Loucy (cell line): ENCODE results near the gene CORO2B.

Experiments
- H2AFZ ChIP-seq: fragments of 200-600 bp; sonication (generic); 2 replicates; pipeline ENCODE4 v1.6.0; 2016; ENCODE audit warnings: antibody characterized with exemption, mild to moderate bottlenecking, low read length, moderate library complexity
- H3F3A ChIP-seq: fragments of 200-600 bp; 2 replicates; pipeline ENCODE4 v1.6.0; 2016; ENCODE audit warnings: antibody characterized with exemption, low read depth, mild to moderate bottlenecking
- H3K27me3 ChIP-seq: fragments of 200-600 bp; sonication (generic); 2 replicates; pipeline ENCODE4 v1.6.1; 2014; ENCODE audit warnings: low read length, mild to moderate bottlenecking; ENCODE audit not compliant: insufficient read depth, poor library complexity, severe bottlenecking
- H3K36me3 ChIP-seq: fragments of 200-600 bp; sonication (generic); 2 replicates; pipeline ENCODE4 v1.6.1; 2016; ENCODE audit warnings: low read length; ENCODE audit not compliant: insufficient read depth
- H3K4me1 ChIP-seq: fragments of 200-600 bp; sonication (generic); 2 replicates; pipeline ENCODE4 v1.5.1; 2014; ENCODE audit warnings: low read length, mild to moderate bottlenecking; ENCODE audit not compliant: insufficient read depth, poor library complexity, severe bottlenecking
- H3K4me2 ChIP-seq: fragments of 200-600 bp; sonication (generic); 2 replicates; pipeline ENCODE4 v1.6.0; 2014; ENCODE audit warnings: antibody characterized with exemption, low read length, low read depth, mild to moderate bottlenecking; ENCODE audit not compliant: poor library complexity, severe bottlenecking
- H3K4me3 ChIP-seq: fragments of 200-600 bp; sonication (generic); 2 replicates; pipeline ENCODE4 v1.5.1; 2014; ENCODE audit warnings: low read length, mild to moderate bottlenecking, mixed read lengths; ENCODE audit not compliant: poor library complexity, severe bottlenecking
- H3K79me2 ChIP-seq: fragments of 200-600 bp; sonication (generic); 2 replicates; pipeline ENCODE4 v1.6.1; 2014; ENCODE audit warnings: low read length; ENCODE audit not compliant: insufficient read depth
- H3K9ac ChIP-seq: fragments of 200-600 bp; sonication (generic); 2 replicates; pipeline ENCODE4 v1.6.0; 2014; ENCODE audit warnings: mild to moderate bottlenecking, low read depth, low read length, moderate library complexity; ENCODE audit not compliant: poor library complexity, severe bottlenecking
- H3K9me2 ChIP-seq: fragments of 200-600 bp; sonication (generic); replicated peaks from 2 replicates; pipeline ENCODE4 v1.6.1; 2016; ENCODE audit warnings: low read depth, low read length, mixed read lengths
- H3K9me3 ChIP-seq: fragments of 200-600 bp; sonication (generic); 2 replicates; pipeline ENCODE4 v1.6.1; 2014; ENCODE audit warnings: mild to moderate bottlenecking, antibody characterized with exemption, low read length, low read depth; ENCODE audit not compliant: insufficient read depth
- H4K20me1 ChIP-seq: fragments of 200-600 bp; sonication (generic); 2 replicates; pipeline ENCODE4 v1.6.0; 2014; ENCODE audit warnings: antibody characterized with exemption, low read length, mild to moderate bottlenecking; ENCODE audit not compliant: insufficient read depth, poor library complexity, severe bottlenecking
- CTCF ChIP-seq: fragments of 200-600 bp; sonication (generic); conservative IDR thresholded peaks from 2 replicates; pipeline ENCODE4 v1.5.1; 2014; ENCODE audit warnings: mild to moderate bottlenecking, antibody characterized with exemption, low read length
- EZH2phosphoT487 ChIP-seq: fragments of 200-600 bp; IDR thresholded peaks from 2 replicates; pipeline ENCODE4 v1.6.1; 2018; ENCODE audit warnings: antibody characterized with exemption, mild to moderate bottlenecking, moderate library complexity, borderline replicate concordance

CORO2B gene

GRCh38 chr15:68599560-68600071 is 20.8 kb downstream of the CORO2B start:
- no peaks in the 10 kb centered on the region for H4K20me1 ChIP-seq
- no peaks in the 10 kb centered on the region for H3K36me3 ChIP-seq
- TF ChIP-seq CTCF (no peak), EZH2phosphoT487 (no peak)
- no peaks in the 10 kb centered on the region for H3K79me2 ChIP-seq
- H3F3A ChIP-seq, result no peaks in the 10 kb centered on the region
- no peaks in the 10 kb centered on the region for H3K4me1 ChIP-seq
- no peak overlapping the region for H3K9ac ChIP-seq
- no peak overlapping the region for H2AFZ ChIP-seq
- H3K9me2 ChIP-seq, result no peaks in the 10 kb centered on the region
- no peak overlapping the region for H3K4me2 ChIP-seq
- no peak overlapping the region for H3K4me3 ChIP-seq
- H3K27me3 ChIP-seq, result no peaks in the 10 kb centered on the region
- H3K9me3 ChIP-seq, result no peaks in the 10 kb centered on the region

- Histone ChIP-seq H2AFZ (no peak overlapping the region), H3K9me3 (no peaks in the 10 kb centered on the region), H3K9ac (no peak overlapping the region), H3K4me3 (no peak overlapping the region), H3K4me1 (no peaks in the 10 kb centered on the region), H3K27me3 (no peaks in the 10 kb centered on the region), H4K20me1 (no peaks in the 10 kb centered on the region), H3K36me3 (no peaks in the 10 kb centered on the region), H3K4me2 (no peak overlapping the region), H3K79me2 (no peaks in the 10 kb centered on the region), H3K9me2 (no peaks in the 10 kb centered on the region), H3F3A (no peaks in the 10 kb centered on the region)
- TF ChIP-seq EZH2phosphoT487, result no peak
- TF ChIP-seq CTCF, result no peak
Observed at GRCh38 chr15:68601206-68602197, 22.7 kb downstream of the CORO2B start.

DNA sequence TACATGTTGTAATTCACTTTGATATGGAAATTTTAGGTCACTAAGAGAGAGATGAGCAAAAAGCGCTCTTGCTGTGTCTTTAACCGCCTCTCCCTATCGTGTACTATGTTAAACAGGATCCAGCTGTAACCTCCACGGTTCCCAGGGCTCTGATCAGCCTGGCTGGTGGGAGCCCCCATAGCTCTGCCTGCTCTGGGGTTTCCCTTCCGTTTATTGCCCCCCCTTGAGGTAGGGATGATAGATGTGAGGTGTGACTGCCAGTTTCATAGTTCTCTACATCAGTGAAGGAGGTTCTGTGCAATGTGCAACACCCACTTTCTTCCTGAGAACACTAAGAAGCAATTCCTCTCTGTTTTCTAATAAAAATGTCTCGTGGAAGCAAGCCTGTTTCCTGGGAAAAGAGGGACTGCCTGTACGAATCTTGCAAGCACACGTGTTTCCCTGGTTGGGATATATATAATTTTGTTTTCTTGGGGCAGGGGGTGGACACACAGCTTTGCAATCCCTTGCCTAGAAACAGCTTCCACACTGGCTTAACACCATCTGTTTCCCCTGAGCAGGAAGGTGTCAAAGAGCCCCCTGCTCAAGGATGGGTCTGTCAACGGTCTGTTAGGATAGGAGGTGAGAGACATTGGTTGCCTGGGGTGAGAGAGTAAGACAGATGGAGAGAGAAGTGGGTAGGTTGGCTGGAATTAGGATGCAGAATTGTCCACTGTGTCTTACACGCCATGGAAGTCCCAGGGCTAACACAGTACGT is 23.8 kb downstream of the CORO2B start:
- no peak overlapping the region for H2AFZ ChIP-seq
- H3K36me3 ChIP-seq, result no peaks in the 10 kb centered on the region
- no peaks in the 10 kb centered on the region for H3F3A ChIP-seq
- no peaks in the 10 kb centered on the region for H4K20me1 ChIP-seq
- H3K4me1 ChIP-seq, result no peaks in the 10 kb centered on the region
- no peak overlapping the region for H3K9ac ChIP-seq
- H3K27me3 ChIP-seq, result no peaks in the 10 kb centered on the region
- no peaks in the 10 kb centered on the region for H3K79me2 ChIP-seq
- TF ChIP-seq EZH2phosphoT487, result no peak
- no peak for TF ChIP-seq CTCF
- H3K9me2 ChIP-seq, result no peaks in the 10 kb centered on the region
- no peaks in the 10 kb centered on the region for H3K9me3 ChIP-seq
- no peak overlapping the region for H3K4me3 ChIP-seq
- H3K4me2 ChIP-seq, result no peak overlapping the region
